GM12878 (cell line): Measurements from ENCODE around the gene SMIM27. TPM values are rescaled to one million over a fixed set of nuclear protein-coding genes. Genes with fewer than 3 reads are reported as not detected.

Experiments used
- ATAC-seq: fragments of 200-7000 bp; cut with Tn5 transposase; 3 replicates; pipeline ENCODE4 v1.9.1; 2020; ENCODE audit warnings: mild to moderate bottlenecking, moderate library complexity
- BruUV-seq: library from RNA; stranded (reverse); fragments of 400-500 nt; replicated peaks from 2 replicates; lab custom pipeline; 2021; lab: Mats Ljungman, UMichigan
- CTCF ChIA-PET: fragments of 300-600 bp; sonication (Branson Sonifier 250); formaldehyde crosslinking; extraction: SDS; loops from one replicate; lab custom pipeline; 2021; ENCODE audit warnings: inconsistent platforms; lab: Yijun Ruan, JAX
- POLR2A ChIA-PET: fragments of 350-600 bp; formaldehyde crosslinking; extraction: SDS; loops from one replicate; lab custom pipeline; 2021; ENCODE audit warnings: inconsistent platforms; lab: Charles Lee
- RAD21 ChIA-PET: fragments of 300-600 bp; sonication (Branson Sonifier 250); formaldehyde crosslinking; loops from one replicate; lab custom pipeline; 2023; ENCODE audit warnings: antibody characterized with exemption; ENCODE audit not compliant: unreplicated experiment; lab: Charles Lee
- SMC1A ChIA-PET: fragments of 300-600 bp; sonication (Branson Sonifier 250); formaldehyde crosslinking; loops from one replicate; lab custom pipeline; 2023; ENCODE audit not compliant: unreplicated experiment, uncharacterized antibody; lab: Charles Lee
- DNase-seq: peaks from one replicate; pipeline ENCODE4 v3.0.0-alpha.2; 2011; ENCODE audit warnings: low read depth, low spot score
- FAIRE-seq: peaks from 3 replicates; lab custom pipeline; 2011; peaks lifted over from hg19 to GRCh38; lab: Jason Lieb, UNC
- H2AFZ ChIP-seq: 2 replicates; pipeline ENCODE4 v1.6.0; 2011; ENCODE audit warnings: low read depth, low read length, control low read depth; ENCODE audit not compliant: control insufficient read depth
- H3K27ac ChIP-seq: 2 replicates; pipeline ENCODE4 v1.5.1; 2011; ENCODE audit warnings: control low read depth; ENCODE audit not compliant: control insufficient read depth, insufficient read depth
- H3K27me3 ChIP-seq, 2 experiments: replicated peaks in 1 of 2; 2 replicates each; pipeline versions ENCODE4 v1.6.0 to v1.6.1; 2011; ENCODE audit warnings: low read length in 1 of 2; ENCODE audit not compliant: control insufficient read depth in 2 of 2, insufficient read depth in 2 of 2
- H3K36me3 ChIP-seq, 2 experiments: 2 replicates each; pipeline ENCODE4 v1.5.1; 2011; ENCODE audit warnings: low read length in 1 of 2; ENCODE audit not compliant: control insufficient read depth in 2 of 2, insufficient read depth in 2 of 2
- H3K4me1 ChIP-seq: 2 replicates; pipeline ENCODE4 v1.6.1; 2011; ENCODE audit warnings: mild to moderate bottlenecking, low read length, moderate library complexity, mixed read lengths; ENCODE audit not compliant: control insufficient read depth, insufficient read depth
- H3K4me2 ChIP-seq: 2 replicates; pipeline ENCODE4 v1.6.0; 2011; ENCODE audit warnings: control low read depth; ENCODE audit not compliant: control insufficient read depth, insufficient read depth
- H3K4me3 ChIP-seq: fragments of 200-600 bp; sonication (generic); 2 replicates; pipeline ENCODE4 v1.5.1; 2016
- H3K79me2 ChIP-seq: 2 replicates; pipeline ENCODE4 v1.6.0; 2011; ENCODE audit warnings: low read length; ENCODE audit not compliant: control insufficient read depth, insufficient read depth
- H3K9ac ChIP-seq: 2 replicates; pipeline ENCODE4 v1.8.0; 2011; ENCODE audit warnings: low read length, control low read depth, mixed read lengths; ENCODE audit not compliant: control insufficient read depth, insufficient read depth
- H3K9me3 ChIP-seq: replicated peaks from 3 replicates; pipeline ENCODE4 v1.5.1; 2011; ENCODE audit warnings: mild to moderate bottlenecking, low read length; ENCODE audit not compliant: control insufficient read depth, insufficient read depth
- H4K20me1 ChIP-seq: 2 replicates; pipeline ENCODE4 v1.6.0; 2011; ENCODE audit not compliant: control insufficient read depth, insufficient read depth
- ATF7 ChIP-seq: fragments of 450-650 bp; IDR thresholded peaks from 2 replicates; pipeline ENCODE4 v1.6.1; 2016; ENCODE audit warnings: low read depth, mild to moderate bottlenecking
- PML ChIP-seq: IDR thresholded peaks from 2 replicates; pipeline ENCODE4 v1.6.1; 2012; ENCODE audit warnings: low read length, inconsistent platforms
- SUZ12 ChIP-seq: fragments of 200-600 bp; sonication (generic); IDR thresholded peaks from one replicate; pipeline ENCODE4 v1.6.1; 2018; ENCODE audit warnings: antibody characterized with exemption, mild to moderate bottlenecking; ENCODE audit not compliant: unreplicated experiment
- ZNF217 ChIP-seq: fragments of 450-650 bp; IDR thresholded peaks from 2 replicates; pipeline ENCODE4 v1.6.1; 2017; ENCODE audit warnings: antibody characterized with exemption, mild to moderate bottlenecking
- WGBS: methylation state at CpG from one replicate; pipeline ENCODE4 v1.1.6; 2016; ENCODE audit warnings: low lambda C conversion rate; ENCODE audit not compliant: insufficient replicate concordance, insufficient coverage; ENCODE audit errors: missing lambda C conversion rate; 5-methylcytosine and 5-hydroxymethylcytosine counted together
- in situ Hi-C: fragments of 300-500 bp; cut with MboI; formaldehyde crosslinking; loops from 9 replicates; pipeline ENCODE4 v1.14.3; 2018; ENCODE audit warnings: mixed read lengths
- intact Hi-C: fragments of 100-400 bp; cut with micrococcal nuclease; formaldehyde crosslinking; loops from one replicate; pipeline ENCODE4 v1.14.2; 2022; ENCODE audit not compliant: unreplicated experiment
- polyA plus RNA-seq, 11 experiments: library from polyadenylated mRNA; depleted of rRNA in 4 of 11; unstranded in 6 of 11; stranded (reverse) in 5 of 11; fragments of >200 nt; fragmentation: Nextera tagmentation in 4 of 11; fragmentation: Illumina TruSeq in 1 of 11; extraction: Ambion mirVana in 4 of 11; extraction: Trizol in 1 of 11; gene quantifications; 1 replicate in 1 of 11; 2 replicates in 10 of 11; pipeline versions ENCODE4 v1.2.1 to v1.2.3, GENCODE V29; 2011 to 2016; ENCODE audit warnings: inconsistent platforms in 2 of 11, missing spikeins in 2 of 11, low read depth in 1 of 11
- total RNA-seq, 4 experiments: library from RNA; depleted of rRNA in 3 of 4; stranded (reverse); fragments of >200 nt in 3 of 4; fragmentation: Illumina TruSeq in 1 of 4; extraction: Trizol in 1 of 4; gene quantifications; 2 replicates each; pipeline versions ENCODE4 v1.2.1 to v1.2.3, GENCODE V29; 2013 to 2021
- TF ChIP-seq, protein P1 (sequence below): fragments of 450-650 bp; IDR thresholded peaks from 2 replicates; pipeline ENCODE4 v1.6.1; 2016; ENCODE audit warnings: mild to moderate bottlenecking

Gene SMIM27
- total and polyA plus RNA-seq, 10 of the 15 experiments (the other 5 are each of a cell fraction or from before 2014, with no cell fraction given), result 12.2 to 47.3 (median 26.5) TPM

GRCh38 chr9:32526707-32527048 lies 25.4 kb upstream of the SMIM27 start:
- ChIA-PET SMC1A (interaction anchor here (0.6 to 4.4 kb wide), 6 partner anchors 25 to 147 kb away, joined by 3 to 40 read pairs (median 13); partner anchors contain the start of genes ACO1, NDUFB6, SMIM27 and TOPORS), POLR2A (interaction anchor here (0.7 to 3.3 kb wide), 8 partner anchors 9 to 141 kb away, joined by 3 to 19 read pairs (median 4); partner anchors contain the start of genes SMIM27 and TOPORS), CTCF (interaction anchor here (1.1 to 3.3 kb wide), 10 partner anchors 18 to 275 kb away, joined by 3 to 58 read pairs (median 16); partner anchors contain the start of genes ACO1, NDUFB6, SMIM27 and TOPORS), RAD21 (interaction anchor here (0.5 to 2.5 kb wide), 8 partner anchors 10 to 149 kb away, joined by 3 to 36 read pairs (median 10); partner anchors contain the start of genes ACO1 and NDUFB6)
- Histone ChIP-seq H3K4me3 (peak overlapping the region; percentile 98), H2AFZ (peak overlapping the region; percentile 85), H3K79me2 (peaks cover 25% of the 10 kb centered on the region), H3K9ac (peak overlapping the region; percentile 89), H3K4me2 (peak overlapping the region; percentile 86), H3K4me1 (no peaks in the 10 kb centered on the region; the same call in 1 of the 2 replicates), H3K27me3 (no peaks in the 10 kb centered on the region), H3K36me3 (no peaks in the 10 kb centered on the region), H3K27ac (peak overlapping the region; percentile 84), H4K20me1 (no peaks in the 10 kb centered on the region), H3K9me3 (no peaks in the 10 kb centered on the region; the same call in 2 of the 3 replicates)
- 0% methylated on average over 2 of the region's 2 CpGs for WGBS
- intact Hi-C loops, result loop anchor here (1.0 kb wide), 2 partner anchors 26 to 148 kb away; partner anchors contain the start of genes SMIM27 and TOPORS
- FAIRE-seq, result no peak
- in situ Hi-C loops, result no loop called here
- no peak for ATAC-seq
- TF ChIP-seq, protein P1, sequence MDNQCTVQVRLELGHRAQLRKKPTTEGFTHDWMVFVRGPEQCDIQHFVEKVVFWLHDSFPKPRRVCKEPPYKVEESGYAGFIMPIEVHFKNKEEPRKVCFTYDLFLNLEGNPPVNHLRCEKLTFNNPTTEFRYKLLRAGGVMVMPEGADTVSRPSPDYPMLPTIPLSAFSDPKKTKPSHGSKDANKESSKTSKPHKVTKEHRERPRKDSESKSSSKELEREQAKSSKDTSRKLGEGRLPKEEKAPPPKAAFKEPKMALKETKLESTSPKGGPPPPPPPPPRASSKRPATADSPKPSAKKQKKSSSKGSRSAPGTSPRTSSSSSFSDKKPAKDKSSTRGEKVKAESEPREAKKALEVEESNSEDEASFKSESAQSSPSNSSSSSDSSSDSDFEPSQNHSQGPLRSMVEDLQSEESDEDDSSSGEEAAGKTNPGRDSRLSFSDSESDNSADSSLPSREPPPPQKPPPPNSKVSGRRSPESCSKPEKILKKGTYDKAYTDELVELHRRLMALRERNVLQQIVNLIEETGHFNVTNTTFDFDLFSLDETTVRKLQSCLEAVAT, result no peak
- TF ChIP-seq ATF7 (0 out of 2 replicates have a peak, but pooled peaks have one; percentile 9), ZNF217 (no peak), SUZ12 (no peak), PML (0 out of 2 replicates have a peak, but pooled peaks have one; percentile 14)
- no TSS peak for BruUV-seq
- DNase-seq, result no peak
